Suppressor macrophage treated with lipopolysaccharide for 1 hour (primary cell): ENCODE data around the gene RIPOR3.
"Not testable (repeated sequence)": the region's sequence is repeated elsewhere in the genome, so short reads cannot be mapped to it uniquely, and the experiment has no call there.

ENCODE experiments used
- DNase-seq, 3 donors: peaks; one replicate each; pipeline ENCODE4 v3.0.0-alpha.2; 2020 to 2022

The RIPOR3 gene

DNA sequence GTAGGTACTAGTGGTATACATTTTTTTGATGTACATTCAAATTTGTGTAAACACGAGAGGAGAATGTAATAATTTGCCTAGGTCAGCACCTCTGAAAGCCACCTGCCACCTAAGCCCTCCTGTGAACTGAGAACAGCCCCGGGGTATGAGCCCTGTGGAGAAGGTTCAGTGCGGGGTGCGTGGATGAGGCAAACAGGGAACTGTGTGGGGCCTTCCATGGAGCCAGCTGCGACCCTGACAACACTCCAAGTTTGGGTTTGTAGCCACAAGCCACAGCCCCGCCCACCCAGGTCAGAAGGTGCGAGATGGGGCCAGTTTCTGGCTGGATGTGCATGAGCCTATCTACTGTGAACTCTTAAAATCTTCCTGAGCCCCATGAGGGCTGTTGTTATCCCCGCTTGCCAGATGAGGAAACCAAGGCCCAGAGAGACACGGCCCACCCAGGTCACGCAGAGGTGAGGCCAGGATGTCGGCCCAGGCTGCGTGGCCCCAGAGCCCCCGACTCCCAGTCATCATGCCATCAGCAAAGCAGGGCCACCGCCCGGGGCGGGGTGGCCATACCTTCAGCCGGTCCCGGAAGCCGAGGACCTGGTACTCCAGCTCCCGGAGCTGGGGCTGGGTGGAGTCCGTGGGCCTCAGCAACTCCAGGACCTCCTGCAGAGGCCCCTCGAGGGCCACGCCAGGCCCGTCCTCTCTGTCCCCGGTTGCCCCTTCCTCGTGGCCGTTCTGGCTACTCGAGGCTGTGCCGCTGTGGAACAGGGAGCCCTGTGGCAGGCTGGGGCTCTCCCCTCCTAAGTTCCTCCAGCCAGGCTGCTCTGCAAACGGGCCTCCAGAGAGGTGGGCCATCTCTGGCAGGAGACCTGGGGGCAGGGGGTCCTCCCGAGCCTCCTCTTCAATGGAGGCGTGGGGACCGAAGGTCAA is 89.6 kb downstream of the RIPOR3 start:
- DNase-seq: peak in 1 of 3 donors; percentile 36

GRCh38 chr20:50600281-50600895 is 91.0 kb downstream of the RIPOR3 start:
- no peak for DNase-seq

DNA sequence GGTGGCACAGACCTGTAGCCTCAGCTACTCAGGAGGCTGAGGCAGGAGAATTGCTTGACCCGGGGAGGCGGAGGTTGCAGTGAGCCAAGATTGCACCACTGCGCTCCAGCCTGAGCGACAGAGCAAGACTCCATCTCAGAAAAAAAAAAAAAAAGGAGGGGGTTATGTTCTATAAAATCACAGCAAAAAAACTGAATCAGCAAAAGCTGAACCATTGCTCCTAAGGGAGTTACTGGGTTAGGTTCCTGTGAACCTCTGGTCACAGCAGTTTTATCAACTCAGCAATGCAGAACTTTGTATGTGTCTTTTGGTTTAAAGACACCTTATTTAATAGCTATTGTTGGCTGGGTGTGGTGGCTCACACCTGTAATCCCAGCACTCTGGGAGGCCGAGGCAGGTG is 92.6 kb downstream of the RIPOR3 start:
- DNase-seq: not testable (repeated sequence)

DNA sequence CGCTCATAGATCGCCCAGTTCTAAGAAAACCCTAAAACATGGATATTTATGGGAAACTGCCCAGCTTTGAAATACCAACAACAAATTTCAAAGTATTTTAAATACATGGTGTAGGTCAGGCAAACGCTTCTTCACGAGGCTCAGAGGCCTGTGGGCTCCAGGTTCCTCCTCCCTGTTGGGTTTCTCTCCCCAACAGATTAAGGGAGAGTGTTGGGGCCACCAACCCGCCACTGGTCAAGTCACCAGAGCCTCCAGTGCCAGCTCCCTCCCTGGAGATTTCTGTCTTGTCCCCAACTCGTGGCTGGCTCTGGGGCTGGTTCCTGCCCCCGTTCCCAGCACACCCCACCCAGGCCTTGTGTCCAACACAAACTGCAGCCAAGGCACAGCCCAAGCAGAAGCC is 93.3 kb downstream of the RIPOR3 start:
- no peak for DNase-seq

DNA sequence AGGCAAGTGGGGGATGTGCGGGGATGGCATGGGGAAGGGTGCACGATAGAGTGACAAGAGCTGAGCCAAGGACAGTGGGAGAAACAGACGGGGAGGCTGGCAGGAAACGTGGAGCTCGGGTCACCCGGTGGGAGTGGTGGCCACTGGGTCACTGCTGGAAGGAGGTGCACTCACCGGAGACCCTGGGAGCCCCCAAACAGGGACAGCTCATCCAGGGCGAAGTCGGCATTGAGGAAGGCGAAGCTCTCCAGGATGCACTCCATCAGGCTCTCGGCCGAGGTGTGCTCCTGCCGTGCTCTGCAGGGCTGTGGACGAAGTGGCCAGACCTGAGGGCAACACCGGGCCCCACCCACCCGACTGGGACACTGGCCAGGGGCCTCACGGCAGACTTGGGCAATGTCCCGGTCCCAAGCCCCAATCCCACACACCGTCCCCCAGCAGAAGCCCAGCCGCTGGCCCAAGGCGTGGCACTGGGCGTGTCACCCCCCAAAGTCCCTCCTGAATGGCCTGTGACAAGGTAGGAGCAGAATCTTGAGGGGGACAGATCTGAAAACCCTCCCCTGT is 93.9 kb downstream of the RIPOR3 start:
- DNase-seq: no peak

- no peak for DNase-seq
These were observed 94.7 kb downstream of the RIPOR3 start for GRCh38 chr20:50596694-50597021.

DNA sequence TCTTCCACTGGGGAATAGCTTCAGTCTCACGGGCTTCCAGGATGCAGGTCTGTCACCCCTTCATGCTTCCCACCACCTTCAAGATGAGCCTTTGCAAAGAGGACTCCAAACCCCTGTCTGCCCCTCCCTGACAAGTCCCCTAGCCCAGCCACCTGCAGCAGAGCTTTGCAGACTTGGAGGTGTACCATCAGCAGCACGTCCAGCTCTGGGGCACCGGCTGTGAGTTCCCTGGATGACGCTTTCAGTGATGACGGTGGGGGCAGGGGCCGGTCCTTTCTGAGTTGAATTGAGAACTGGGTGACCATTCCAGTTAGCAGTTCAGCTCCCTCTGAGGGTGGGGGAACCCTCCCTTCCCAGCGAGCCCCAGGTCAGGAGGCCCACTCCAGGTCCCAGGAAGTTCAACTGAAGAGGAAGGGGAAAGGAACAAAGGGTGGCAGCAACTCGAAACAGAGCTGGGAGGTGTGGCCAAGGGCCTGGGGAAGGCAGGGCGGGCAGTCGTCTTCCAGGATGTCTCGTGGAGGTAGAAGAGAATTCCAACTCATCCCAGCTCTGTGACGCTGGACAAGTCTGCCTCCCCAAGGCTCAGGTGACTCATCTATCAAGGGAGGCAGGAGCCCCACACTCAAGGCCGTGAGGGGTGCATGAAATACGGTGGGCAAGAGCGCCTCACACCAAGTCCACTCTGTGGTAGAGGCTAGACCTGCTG is 95.2 kb downstream of the RIPOR3 start:
- no peak for DNase-seq

DNA sequence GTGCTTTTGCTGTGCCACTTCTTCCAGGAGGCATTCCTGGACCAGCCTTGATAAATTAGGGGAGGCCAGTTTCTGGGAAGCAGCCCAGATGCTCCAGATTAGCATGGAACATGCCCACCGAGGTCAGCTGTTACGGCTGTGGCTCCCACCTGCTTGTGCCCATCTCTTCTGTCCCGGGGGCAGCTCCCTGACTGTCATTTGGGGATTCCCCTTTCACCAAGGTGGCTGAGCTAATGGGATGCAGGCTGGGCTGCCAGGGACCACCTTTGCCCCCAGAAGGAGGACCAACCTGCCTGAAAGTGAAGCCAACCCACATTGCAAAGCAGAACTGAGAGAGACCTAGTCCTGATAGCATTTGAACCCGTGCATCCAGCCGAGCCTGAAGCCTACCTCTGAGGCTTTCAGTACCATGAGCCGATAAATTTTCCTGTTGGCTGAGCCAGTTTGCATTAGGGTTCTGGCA is 95.9 kb downstream of the RIPOR3 start:
- DNase-seq: no peak

- no peak for DNase-seq
These were observed 96.5 kb downstream of the RIPOR3 start for GRCh38 chr20:50594591-50595432.

GRCh38 chr20:50594231-50594590 is 97.1 kb downstream of the RIPOR3 start:
- DNase-seq: no peak

DNA sequence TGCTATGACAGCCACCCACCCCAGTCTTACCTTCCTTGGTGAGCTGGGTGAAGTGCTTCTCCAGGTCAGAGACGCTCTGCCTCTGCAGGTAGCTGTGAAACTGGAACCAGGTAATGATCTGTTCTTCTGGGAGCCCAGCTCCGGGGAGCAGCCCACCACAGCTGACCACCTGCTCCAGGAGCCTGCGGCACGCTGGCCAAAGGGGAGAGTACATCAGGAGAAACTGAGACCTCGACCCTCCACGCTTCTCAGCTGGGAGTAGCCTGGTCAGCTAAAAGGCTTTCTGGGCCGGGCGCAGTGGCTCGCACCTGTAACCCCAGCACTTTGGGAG is 98.4 kb downstream of the RIPOR3 start:
- DNase-seq: no peak

- no peak for DNase-seq
These were observed 98.9 kb downstream of the RIPOR3 start for GRCh38 chr20:50592282-50593004.

- no peak for DNase-seq
These were observed 100.0 kb downstream of the RIPOR3 start for GRCh38 chr20:50591233-50591852.

DNA sequence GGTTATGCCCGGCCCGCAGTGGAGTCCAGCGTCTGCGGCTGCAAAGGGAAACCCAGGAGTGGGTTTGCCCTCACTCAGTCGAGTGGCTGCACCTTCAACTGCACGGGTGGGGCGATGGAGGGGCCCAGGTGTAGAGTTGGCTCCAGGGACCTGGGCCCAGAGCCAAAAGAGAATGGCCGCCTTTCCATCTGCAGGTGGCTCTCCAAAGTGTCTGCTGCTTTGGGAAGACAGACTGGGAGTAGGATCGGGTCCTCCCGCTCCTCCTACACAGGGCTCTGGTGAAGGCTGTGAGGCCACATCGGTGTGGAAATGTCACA is 101.0 kb downstream of the RIPOR3 start:
- no peak for DNase-seq

- no peak for DNase-seq
These were observed 101.6 kb downstream of the RIPOR3 start for GRCh38 chr20:50589548-50590347.

GRCh38 chr20:50588034-50588736 is 103.2 kb downstream of the RIPOR3 start:
- DNase-seq: peak; percentile 75 to 85 (median 75)

DNA sequence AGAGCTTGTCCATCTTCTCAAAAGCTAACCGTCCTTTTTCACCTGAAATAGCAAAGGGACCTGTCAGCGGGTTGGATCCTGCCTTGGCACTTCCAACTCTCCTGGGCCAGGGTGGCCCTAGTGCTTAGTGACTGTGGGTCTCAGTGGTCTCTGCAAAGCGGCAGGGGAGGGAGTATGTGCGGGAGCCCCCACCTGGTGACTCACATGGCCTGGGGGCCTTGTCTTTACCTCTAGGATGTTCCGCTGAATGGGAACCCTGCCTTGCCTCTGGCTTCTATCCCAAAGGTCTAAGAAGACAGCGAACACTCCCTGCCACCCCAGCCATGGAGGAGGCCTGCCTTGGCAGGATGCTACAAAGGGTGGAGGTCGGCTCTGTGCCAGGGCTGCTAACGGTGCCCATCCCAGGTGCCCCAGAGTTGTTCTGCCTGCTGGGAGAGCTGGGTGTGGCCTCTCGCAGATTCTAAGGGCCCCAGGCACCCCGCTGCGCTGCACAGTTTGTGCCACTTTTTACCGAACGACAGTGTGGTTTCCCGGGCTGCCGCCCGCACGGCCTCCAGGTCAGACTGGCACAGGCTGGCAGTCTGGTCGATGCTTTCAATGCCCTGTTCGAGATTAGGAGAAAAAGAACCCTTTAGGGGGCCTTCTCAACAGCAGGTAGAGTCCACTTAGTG is 103.9 kb downstream of the RIPOR3 start:
- DNase-seq: no peak

GRCh38 chr20:50586531-50587232 is 104.7 kb downstream of the RIPOR3 start:
- no peak for DNase-seq

DNA sequence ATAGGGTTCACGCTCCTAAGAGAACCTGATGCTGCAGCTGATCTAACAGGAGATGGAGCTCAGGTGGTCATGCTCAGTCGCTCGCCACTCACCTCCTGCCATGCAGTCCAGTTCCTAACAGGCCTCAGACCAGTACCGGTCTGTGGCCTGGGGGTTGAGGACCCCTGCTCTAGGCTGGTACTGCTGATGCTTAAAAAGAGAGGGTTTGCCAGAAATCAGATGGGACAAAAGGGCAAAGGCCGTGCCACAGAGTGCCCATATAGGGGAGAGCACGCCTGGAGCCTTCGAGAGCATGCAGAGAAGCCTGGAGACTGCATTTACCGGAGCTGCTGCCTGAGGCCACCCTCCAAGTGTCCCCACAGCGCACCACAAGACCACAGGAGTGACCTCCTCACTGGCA is 105.7 kb downstream of the RIPOR3 start:
- no peak for DNase-seq
